WTC11 (cell line): ENCODE results near the gene RPL37A.

Experiments
- CBFB ChIP-seq: sonication (generic); formaldehyde crosslinking; IDR thresholded peaks from 2 replicates; pipeline ENCODE4 v1.8.1; 2022; ENCODE audit warnings: mild to moderate bottlenecking, low read depth, missing genetic modification reagents
- CREB1 ChIP-seq: sonication (generic); formaldehyde crosslinking; IDR thresholded peaks from 2 replicates; pipeline ENCODE4 v1.8.0; 2023; ENCODE audit warnings: mild to moderate bottlenecking, missing genetic modification reagents
- CTCF ChIP-seq: fragments of 200-600 bp; IDR thresholded peaks from 2 replicates; pipeline ENCODE4 v1.8.0; 2022; ENCODE audit warnings: antibody characterized with exemption
- FOXJ3 ChIP-seq: sonication (generic); formaldehyde crosslinking; IDR thresholded peaks from 2 replicates; pipeline ENCODE4 v1.9.0; 2021; ENCODE audit warnings: missing genetic modification reagents, mild to moderate bottlenecking, borderline replicate concordance
- GRHL2 ChIP-seq: fragments of 250-450 bp; sonication (Bioruptor Pico); IDR thresholded peaks from 2 replicates; pipeline ENCODE4 v1.8.0; 2022; ENCODE audit warnings: mild to moderate bottlenecking, moderate library complexity; ENCODE audit not compliant: insufficient replicate concordance, severe bottlenecking
- MYBL2 ChIP-seq: sonication (generic); formaldehyde crosslinking; IDR thresholded peaks from 2 replicates; pipeline ENCODE4 v1.8.1; 2023; ENCODE audit warnings: mild to moderate bottlenecking, moderate library complexity, missing genetic modification reagents
- SMAD3 ChIP-seq: sonication (generic); formaldehyde crosslinking; IDR thresholded peaks from 2 replicates; pipeline ENCODE4 v1.8.0; 2022; ENCODE audit warnings: missing genetic modification reagents, mild to moderate bottlenecking, borderline replicate concordance
- ZBTB21 ChIP-seq: sonication (generic); formaldehyde crosslinking; IDR thresholded peaks from 2 replicates; pipeline ENCODE4 v1.8.1; 2023; ENCODE audit warnings: mild to moderate bottlenecking, missing genetic modification reagents, borderline replicate concordance
- ZNF232 ChIP-seq: sonication (generic); formaldehyde crosslinking; IDR thresholded peaks from 2 replicates; pipeline ENCODE4 v1.8.0; 2022; ENCODE audit warnings: mild to moderate bottlenecking, missing genetic modification reagents
- ZNF416 ChIP-seq: fragments of 250-450 bp; sonication (Bioruptor Pico); IDR thresholded peaks from 2 replicates; pipeline ENCODE4 v1.9.0; 2021; ENCODE audit warnings: mild to moderate bottlenecking, inconsistent platforms
- ZNF532 ChIP-seq: fragments of 250-450 bp; sonication (Bioruptor Pico); IDR thresholded peaks from 2 replicates; pipeline ENCODE4 v1.9.0; 2021; ENCODE audit warnings: mild to moderate bottlenecking, borderline replicate concordance
- TF ChIP-seq, protein P1 (sequence below): sonication (generic); formaldehyde crosslinking; IDR thresholded peaks from 2 replicates; pipeline ENCODE4 v1.8.1; 2023; ENCODE audit warnings: mild to moderate bottlenecking, missing genetic modification reagents, moderate library complexity
- TF ChIP-seq, protein P2 (sequence below): sonication (generic); formaldehyde crosslinking; IDR thresholded peaks from 2 replicates; pipeline ENCODE4 v1.8.0; 2022; ENCODE audit warnings: mild to moderate bottlenecking, missing genetic modification reagents
- TF ChIP-seq, protein P3 (sequence below): fragments of 250-450 bp; sonication (Bioruptor Pico); IDR thresholded peaks from 2 replicates; pipeline ENCODE4 v1.9.0; 2021; ENCODE audit warnings: mild to moderate bottlenecking

GRCh38 chr2:216525972-216526371 lies 27.3 kb downstream of the RPL37A start:
- TF ChIP-seq CTCF (no peak), MYBL2 (CRISPR knock-in tag) (no peak), FOXJ3 (no peak), ZNF232 (CRISPR knock-in tag) (no peak), ZNF532 (no peak), CBFB (no peak), CREB1 (CRISPR knock-in tag) (no peak), ZBTB21 (CRISPR knock-in tag) (no peak), GRHL2 (no peak), ZNF416 (CRISPR knock-in tag) (no peak), SMAD3 (CRISPR knock-in tag) (no peak)
- TF ChIP-seq, protein P1, sequence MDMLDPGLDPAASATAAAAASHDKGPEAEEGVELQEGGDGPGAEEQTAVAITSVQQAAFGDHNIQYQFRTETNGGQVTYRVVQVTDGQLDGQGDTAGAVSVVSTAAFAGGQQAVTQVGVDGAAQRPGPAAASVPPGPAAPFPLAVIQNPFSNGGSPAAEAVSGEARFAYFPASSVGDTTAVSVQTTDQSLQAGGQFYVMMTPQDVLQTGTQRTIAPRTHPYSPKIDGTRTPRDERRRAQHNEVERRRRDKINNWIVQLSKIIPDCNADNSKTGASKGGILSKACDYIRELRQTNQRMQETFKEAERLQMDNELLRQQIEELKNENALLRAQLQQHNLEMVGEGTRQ (CRISPR knock-in tag) = no peak
- TF ChIP-seq, protein P2, sequence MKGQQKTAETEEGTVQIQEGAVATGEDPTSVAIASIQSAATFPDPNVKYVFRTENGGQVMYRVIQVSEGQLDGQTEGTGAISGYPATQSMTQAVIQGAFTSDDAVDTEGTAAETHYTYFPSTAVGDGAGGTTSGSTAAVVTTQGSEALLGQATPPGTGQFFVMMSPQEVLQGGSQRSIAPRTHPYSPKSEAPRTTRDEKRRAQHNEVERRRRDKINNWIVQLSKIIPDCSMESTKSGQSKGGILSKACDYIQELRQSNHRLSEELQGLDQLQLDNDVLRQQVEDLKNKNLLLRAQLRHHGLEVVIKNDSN = no peak
- TF ChIP-seq, protein P3, sequence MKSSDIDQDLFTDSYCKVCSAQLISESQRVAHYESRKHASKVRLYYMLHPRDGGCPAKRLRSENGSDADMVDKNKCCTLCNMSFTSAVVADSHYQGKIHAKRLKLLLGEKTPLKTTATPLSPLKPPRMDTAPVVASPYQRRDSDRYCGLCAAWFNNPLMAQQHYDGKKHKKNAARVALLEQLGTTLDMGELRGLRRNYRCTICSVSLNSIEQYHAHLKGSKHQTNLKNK (CRISPR knock-in tag) = no peak
